GM08714 (cell line): ENCODE measurements around the gene CDK6.

Experiments used
- H3K4me3 ChIP-seq: fragments of 200-500 bp; sonication (Bioruptor generic); 2 replicates; pipeline ENCODE4 v1.5.1; 2014; ENCODE audit warnings: mild to moderate bottlenecking, low read length, inconsistent platforms
- ZNF274 ChIP-seq: IDR thresholded peaks from 2 replicates; pipeline ENCODE4 v1.6.1; 2012; ENCODE audit warnings: mild to moderate bottlenecking, low read depth, low read length

Gene CDK6

GRCh38 chr7:92856436-92856835 is 20.1 kb upstream of the CDK6 start:
- H3K4me3 ChIP-seq, result no peak overlapping the region
- no peak for TF ChIP-seq ZNF274

- no peak for TF ChIP-seq ZNF274
- no peak overlapping the region for H3K4me3 ChIP-seq
These were observed 18.3 kb upstream of the CDK6 start for GRCh38 chr7:92854501-92855238.

GRCh38 chr7:92851732-92852131 is 15.4 kb upstream of the CDK6 start:
- TF ChIP-seq ZNF274, result no peak
- H3K4me3 ChIP-seq, result no peak overlapping the region

- H3K4me3 ChIP-seq, result no peak overlapping the region
- TF ChIP-seq ZNF274, result no peak
These were observed 14.1 kb upstream of the CDK6 start for GRCh38 chr7:92850516-92850915.

- H3K4me3 ChIP-seq, result no peak overlapping the region
- TF ChIP-seq ZNF274, result no peak
These were observed 12.9 kb upstream of the CDK6 start for GRCh38 chr7:92849322-92849721.

- TF ChIP-seq ZNF274, result no peak
These were observed 12.5 kb upstream of the CDK6 start for GRCh38 chr7:92848851-92849250.

GRCh38 chr7:92848441-92848840 is 12.1 kb upstream of the CDK6 start:
- no peak for TF ChIP-seq ZNF274
- no peak overlapping the region for H3K4me3 ChIP-seq

More at GRCh38 chr7:92848851-92849250, 12.5 kb upstream of the CDK6 start:
- no peak overlapping the region for H3K4me3 ChIP-seq

GRCh38 chr7:92847305-92847704 is 10.9 kb upstream of the CDK6 start:
- no peak for TF ChIP-seq ZNF274
- no peak overlapping the region for H3K4me3 ChIP-seq

- H3K4me3 ChIP-seq, result no peak overlapping the region
- no peak for TF ChIP-seq ZNF274
These were observed 9.4 kb upstream of the CDK6 start for GRCh38 chr7:92845736-92846135.

GRCh38 chr7:92843781-92844180 is 7.4 kb upstream of the CDK6 start:
- H3K4me3 ChIP-seq, result no peak overlapping the region
- TF ChIP-seq ZNF274, result no peak

GRCh38 chr7:92843034-92843760 is 6.8 kb upstream of the CDK6 start:
- no peak for TF ChIP-seq ZNF274
- H3K4me3 ChIP-seq, result no peak overlapping the region

GRCh38 chr7:92841192-92841591 is 4.8 kb upstream of the CDK6 start:
- H3K4me3 ChIP-seq, result no peak overlapping the region
- no peak for TF ChIP-seq ZNF274

GRCh38 chr7:92840316-92840715 is 3.9 kb upstream of the CDK6 start:
- no peak for TF ChIP-seq ZNF274
- no peak overlapping the region for H3K4me3 ChIP-seq

GRCh38 chr7:92839901-92840300 is 3.5 kb upstream of the CDK6 start:
- no peak overlapping the region for H3K4me3 ChIP-seq
- no peak for TF ChIP-seq ZNF274

- H3K4me3 ChIP-seq, result no peak overlapping the region
- no peak for TF ChIP-seq ZNF274
These were observed 2.6 kb upstream of the CDK6 start for GRCh38 chr7:92838934-92839333.
